IPS-20b (cell line): ENCODE data around the gene TIGD4.
A peak's percentile ranks its signal among the peaks of the same experiment; 100 is the strongest.

ENCODE experiments used
- H3K27ac ChIP-seq: one replicate; pipeline ENCODE4 v1.5.1; 2013; ENCODE audit warnings: low read length
- H3K27me3 ChIP-seq: 2 replicates; pipeline ENCODE4 v1.6.1; 2013; ENCODE audit warnings: mild to moderate bottlenecking, low read length, inconsistent platforms; ENCODE audit not compliant: insufficient read depth
- H3K36me3 ChIP-seq: 2 replicates; pipeline ENCODE4 v1.6.1; 2013; ENCODE audit warnings: low read depth, mild to moderate bottlenecking, inconsistent platforms, low read length, moderate library complexity; ENCODE audit not compliant: insufficient read depth
- H3K4me1 ChIP-seq: 2 replicates; pipeline ENCODE4 v1.6.1; 2013; ENCODE audit warnings: mild to moderate bottlenecking, control low read depth, inconsistent platforms, low read length, moderate library complexity; ENCODE audit not compliant: insufficient read depth
- H3K4me3 ChIP-seq: 2 replicates; pipeline ENCODE4 v1.5.1; 2013; ENCODE audit warnings: mild to moderate bottlenecking, low read length, inconsistent platforms
- H3K9ac ChIP-seq: 2 replicates; pipeline ENCODE4 v1.6.1; 2013; ENCODE audit warnings: low read depth, mild to moderate bottlenecking, inconsistent platforms, low read length, moderate library complexity
- H3K9me3 ChIP-seq: 2 replicates; pipeline ENCODE4 v1.6.1; 2013; ENCODE audit warnings: mild to moderate bottlenecking, low read depth, low read length, inconsistent platforms; ENCODE audit not compliant: insufficient read depth

Gene TIGD4

DNA sequence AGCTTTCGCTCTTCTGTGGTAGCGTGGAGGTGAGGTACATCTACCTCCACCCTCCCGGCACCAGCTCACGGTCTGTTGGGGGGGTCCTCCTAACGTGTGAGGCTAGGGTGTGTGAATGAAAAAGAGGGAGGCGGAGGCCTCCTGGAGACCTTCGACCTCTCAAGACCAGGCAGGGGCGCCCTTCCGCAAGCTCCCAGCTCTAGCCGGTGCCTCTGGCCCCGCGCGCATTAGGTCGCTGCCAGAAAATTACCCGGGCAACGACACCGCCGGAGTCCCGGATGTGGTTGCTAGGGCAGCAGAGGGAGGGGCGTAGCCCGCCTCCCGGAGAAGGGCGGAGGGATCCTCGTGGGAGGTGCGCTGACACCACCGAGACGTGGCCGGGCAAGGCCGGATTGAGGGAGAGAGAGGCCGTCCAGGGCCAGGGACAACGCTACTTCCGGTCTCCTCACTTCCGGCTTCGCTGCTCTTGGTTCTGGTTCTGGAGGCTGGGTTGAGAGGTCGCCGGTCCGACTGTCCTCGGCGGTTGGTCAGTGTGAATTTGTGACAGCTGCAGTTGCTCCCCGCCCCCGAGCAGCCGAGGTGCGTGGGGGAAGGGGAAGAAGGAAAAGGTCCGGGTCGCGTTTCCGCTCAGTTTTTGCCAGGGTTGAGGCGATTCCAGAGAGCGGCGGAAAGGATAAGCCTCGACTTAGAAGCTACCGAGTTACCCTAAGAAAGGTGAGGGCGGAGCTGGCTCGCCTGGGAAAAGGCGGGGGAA, at the start of gene TIGD4, which contains the start of gene ARFIP1:
Gene TIGD4, minus strand, starts transcription at position 218 of the 754 bp plus-strand sequence. CDS start 8,726 bp downstream, outside the sequence.
Gene ARFIP1, plus strand, starts transcription at position 442 of the 754 bp plus-strand sequence. CDS start 49,680 bp downstream, outside the sequence.
- no peaks in the 10 kb centered on the region for H3K9me3 ChIP-seq
- peaks cover 5% of the 10 kb centered on the region; the same call in 1 of the 2 replicates for H3K4me1 ChIP-seq
- H3K36me3 ChIP-seq: peaks cover under 1% of the 10 kb centered on the region
- peak within 1 kb of the TSS; percentile 80 for H3K9ac ChIP-seq
- peak within 1 kb of the TSS; percentile 90 for H3K4me3 ChIP-seq
- H3K27me3 ChIP-seq: peaks cover 8% of the 10 kb centered on the region; the same call in 1 of the 2 replicates
- H3K27ac ChIP-seq: peak within 1 kb of the TSS; percentile 41

DNA sequence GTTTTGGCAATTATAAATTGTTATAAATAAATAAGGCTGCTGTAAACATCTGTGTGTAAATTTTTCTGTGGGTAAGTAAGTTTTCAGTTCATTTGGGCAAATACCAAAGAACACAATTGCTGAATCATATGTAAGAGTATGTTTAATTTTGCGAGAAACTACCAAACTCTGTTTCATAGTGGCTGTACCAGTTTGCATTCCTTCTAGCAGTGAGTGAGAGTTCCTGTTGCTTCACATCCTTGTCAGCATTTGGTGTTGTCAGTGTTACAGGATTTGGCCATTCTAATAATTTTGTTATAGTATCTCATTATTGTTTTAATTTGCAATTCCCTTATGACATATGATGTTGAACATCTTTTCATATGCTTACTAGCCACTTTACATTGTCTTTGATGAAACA, 48.6 kb upstream of the TIGD4 start:
- Histone ChIP-seq H3K9me3 (no peaks in the 10 kb centered on the region; the same call in 1 of the 2 replicates), H3K27me3 (no peaks in the 10 kb centered on the region), H3K36me3 (peaks cover 4% of the 10 kb centered on the region; the same call in 1 of the 2 replicates), H3K4me1 (no peaks in the 10 kb centered on the region), H3K9ac (no peak overlapping the region), H3K27ac (no peak overlapping the region), H3K4me3 (no peak overlapping the region)

DNA sequence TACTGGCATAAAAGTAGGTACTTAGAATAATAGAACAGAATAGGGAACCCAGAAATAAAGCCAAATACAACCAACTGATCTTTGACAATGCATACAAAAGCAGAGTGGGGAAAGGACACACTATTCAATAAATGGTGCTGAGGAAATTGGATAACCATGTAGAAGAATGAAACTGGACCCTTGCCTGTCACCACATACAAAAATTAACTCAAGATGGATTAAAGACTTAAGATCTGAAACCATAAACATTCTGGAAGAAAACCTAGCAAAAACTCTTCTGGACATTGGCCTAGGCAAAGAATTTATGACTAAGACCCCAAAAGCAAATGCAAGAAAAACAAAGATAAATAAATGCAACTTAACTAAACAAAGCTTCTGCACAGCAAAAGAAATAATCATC, 45.8 kb upstream of the TIGD4 start:
- Histone ChIP-seq H3K36me3 (no peaks in the 10 kb centered on the region), H3K27me3 (no peaks in the 10 kb centered on the region), H3K4me1 (no peaks in the 10 kb centered on the region), H3K9me3 (no peaks in the 10 kb centered on the region; the same call in 1 of the 2 replicates), H3K4me3 (no peak overlapping the region), H3K9ac (no peak overlapping the region), H3K27ac (no peak overlapping the region)

DNA sequence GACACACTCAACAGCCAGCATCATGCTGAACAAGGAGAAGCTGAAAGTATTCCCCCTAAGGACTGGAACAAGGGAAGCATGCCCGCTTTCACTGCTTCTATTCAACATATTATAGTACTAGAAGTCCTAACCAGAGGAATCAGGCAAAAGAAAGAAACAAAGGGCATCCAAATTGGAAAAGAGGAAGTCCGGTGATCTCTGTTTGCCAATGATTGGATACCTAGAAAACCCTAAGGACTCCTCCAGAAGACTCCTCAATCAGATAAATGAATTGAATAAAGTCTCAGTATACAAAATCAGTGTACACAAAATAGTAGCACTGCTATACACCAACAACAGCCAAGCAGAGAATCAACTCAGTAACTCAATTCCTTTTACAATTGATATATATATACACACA, 45.0 kb upstream of the TIGD4 start:
- Histone ChIP-seq H3K9me3 (no peaks in the 10 kb centered on the region; the same call in 1 of the 2 replicates), H3K9ac (no peak overlapping the region), H3K4me1 (no peaks in the 10 kb centered on the region), H3K27me3 (no peaks in the 10 kb centered on the region), H3K36me3 (0 out of 2 replicates have a peak, but pooled peaks cover 3% of the 10 kb centered on the region), H3K4me3 (no peak overlapping the region), H3K27ac (no peak overlapping the region)

DNA sequence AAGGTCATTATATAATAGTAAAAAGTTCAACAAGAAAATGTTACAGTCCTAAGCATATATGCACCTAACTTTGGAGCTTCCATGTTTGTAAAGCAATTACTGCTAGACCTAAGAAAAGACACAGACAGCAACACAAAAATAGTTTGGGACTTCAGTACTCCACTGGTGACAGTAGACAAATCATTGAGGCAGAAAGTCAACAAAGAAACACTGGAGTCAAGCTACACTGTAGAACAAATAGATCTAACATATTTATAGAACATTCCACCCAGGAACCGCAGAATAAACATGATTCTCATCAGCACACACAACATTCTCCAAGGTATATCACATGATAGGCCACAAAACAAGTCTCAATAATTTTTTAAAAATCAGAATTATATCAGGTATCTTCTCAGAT, 42.8 kb upstream of the TIGD4 start:
- no peaks in the 10 kb centered on the region for H3K9me3 ChIP-seq
- H3K4me1 ChIP-seq: no peaks in the 10 kb centered on the region
- H3K4me3 ChIP-seq: no peak overlapping the region
- no peak overlapping the region for H3K9ac ChIP-seq
- H3K27me3 ChIP-seq: no peaks in the 10 kb centered on the region
- no peak overlapping the region for H3K27ac ChIP-seq
- H3K36me3 ChIP-seq: 0 out of 2 replicates have a peak, but pooled peaks cover 3% of the 10 kb centered on the region

DNA sequence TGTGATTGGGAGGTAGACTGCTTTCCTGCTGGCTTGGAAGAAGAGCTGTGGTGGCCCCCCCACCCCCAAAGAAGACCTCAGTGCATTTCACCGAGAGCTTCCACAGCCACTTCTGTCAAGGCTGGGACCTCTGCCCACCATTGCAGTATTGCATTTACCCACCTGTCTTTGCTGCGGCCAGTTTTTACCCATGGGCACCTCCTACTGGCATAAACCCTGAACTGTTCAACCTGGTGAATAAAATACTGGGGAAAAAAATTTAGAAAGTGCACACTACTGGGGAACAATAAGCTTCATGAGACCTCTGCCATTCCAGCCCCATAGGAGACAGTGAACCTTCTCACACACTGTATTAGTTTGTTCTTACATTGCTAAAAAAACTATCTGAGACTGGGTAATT, 40.5 kb upstream of the TIGD4 start:
- no peaks in the 10 kb centered on the region for H3K9me3 ChIP-seq
- H3K4me3 ChIP-seq: no peak overlapping the region
- H3K27ac ChIP-seq: no peak overlapping the region
- no peak overlapping the region for H3K9ac ChIP-seq
- H3K36me3 ChIP-seq: 0 out of 2 replicates have a peak, but pooled peaks cover 3% of the 10 kb centered on the region
- H3K4me1 ChIP-seq: no peaks in the 10 kb centered on the region
- H3K27me3 ChIP-seq: no peaks in the 10 kb centered on the region

DNA sequence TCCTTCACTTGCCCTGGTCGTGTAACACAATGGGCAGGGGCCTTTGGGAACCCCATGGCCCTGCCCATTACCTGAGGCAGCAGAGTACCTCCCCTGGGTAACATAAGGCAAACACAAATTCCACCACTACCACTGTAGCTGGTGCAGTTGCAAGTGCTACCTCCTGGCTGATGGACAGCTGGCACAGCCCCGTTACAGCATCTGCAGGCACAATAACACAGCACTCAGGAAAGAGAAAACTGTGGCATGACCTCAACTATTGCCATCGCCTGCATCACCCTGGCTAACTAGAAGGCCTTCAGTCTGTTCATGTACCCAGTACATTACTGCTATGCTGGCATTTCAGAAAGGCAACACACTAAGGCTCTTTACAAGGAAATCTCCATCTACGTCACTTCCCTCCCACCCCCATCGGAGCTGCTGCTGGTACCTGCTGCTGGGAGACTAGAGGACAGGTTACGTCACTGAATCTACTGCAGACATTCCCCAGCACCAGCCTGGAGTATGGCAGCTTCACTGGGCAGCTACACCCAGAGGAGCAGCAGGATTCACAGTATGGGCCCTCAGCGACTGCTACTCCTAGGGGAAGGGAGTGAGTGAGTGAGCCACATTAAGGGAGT, 39.6 kb upstream of the TIGD4 start:
- 0 out of 2 replicates have a peak, but pooled peaks cover 3% of the 10 kb centered on the region for H3K36me3 ChIP-seq
- no peaks in the 10 kb centered on the region; the same call in 1 of the 2 replicates for H3K9me3 ChIP-seq
- H3K9ac ChIP-seq: no peak overlapping the region
- H3K4me3 ChIP-seq: no peak overlapping the region
- H3K27me3 ChIP-seq: no peaks in the 10 kb centered on the region
- H3K4me1 ChIP-seq: no peaks in the 10 kb centered on the region
- no peak overlapping the region for H3K27ac ChIP-seq

DNA sequence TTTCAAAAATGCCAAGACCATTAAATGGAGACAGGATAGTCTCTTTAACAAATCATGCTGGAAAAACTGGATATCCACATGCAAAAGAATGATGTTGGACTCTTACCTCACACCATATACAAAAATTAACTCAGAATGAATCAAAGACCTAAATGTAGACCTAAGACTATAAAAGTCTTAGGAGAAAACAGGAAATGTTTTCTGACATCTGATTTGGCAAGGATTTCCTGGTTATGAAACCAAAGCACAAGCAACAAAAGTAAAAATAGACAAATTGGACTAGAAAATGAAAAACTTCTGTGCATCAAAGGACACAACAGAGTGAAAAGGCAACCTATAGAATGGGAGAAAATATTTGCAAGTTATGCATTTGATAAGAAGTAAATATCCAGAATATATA, 37.8 kb upstream of the TIGD4 start:
- Histone ChIP-seq H3K27ac (no peak overlapping the region), H3K9me3 (no peaks in the 10 kb centered on the region; the same call in 1 of the 2 replicates), H3K4me1 (no peaks in the 10 kb centered on the region), H3K36me3 (0 out of 2 replicates have a peak, but pooled peaks cover 3% of the 10 kb centered on the region), H3K4me3 (no peak overlapping the region), H3K9ac (no peak overlapping the region), H3K27me3 (no peaks in the 10 kb centered on the region)

DNA sequence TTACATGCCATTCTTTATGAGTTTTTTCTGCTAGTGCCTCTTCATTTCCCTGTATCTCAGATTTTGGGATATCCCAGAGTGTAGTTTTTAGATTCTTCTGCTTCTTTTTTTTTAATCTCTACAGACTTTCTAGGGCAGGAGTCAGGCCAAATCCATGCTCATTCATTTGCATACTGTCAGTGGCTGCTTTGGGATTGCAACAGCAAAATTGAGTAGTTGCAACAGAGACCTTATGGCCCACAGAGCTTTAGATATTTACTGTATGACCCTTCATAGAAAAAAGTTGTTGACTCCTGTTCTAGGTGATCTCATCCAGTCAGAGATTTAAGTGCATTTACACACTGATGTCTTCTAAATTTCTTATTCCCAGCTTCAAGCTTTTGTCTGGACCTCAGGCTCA, 35.5 kb upstream of the TIGD4 start:
- H3K4me1 ChIP-seq: no peaks in the 10 kb centered on the region
- H3K4me3 ChIP-seq: no peak overlapping the region
- no peaks in the 10 kb centered on the region for H3K27me3 ChIP-seq
- no peak overlapping the region for H3K9ac ChIP-seq
- H3K27ac ChIP-seq: no peak overlapping the region
- no peaks in the 10 kb centered on the region; the same call in 1 of the 2 replicates for H3K9me3 ChIP-seq
- H3K36me3 ChIP-seq: 0 out of 2 replicates have a peak, but pooled peaks cover 3% of the 10 kb centered on the region

DNA sequence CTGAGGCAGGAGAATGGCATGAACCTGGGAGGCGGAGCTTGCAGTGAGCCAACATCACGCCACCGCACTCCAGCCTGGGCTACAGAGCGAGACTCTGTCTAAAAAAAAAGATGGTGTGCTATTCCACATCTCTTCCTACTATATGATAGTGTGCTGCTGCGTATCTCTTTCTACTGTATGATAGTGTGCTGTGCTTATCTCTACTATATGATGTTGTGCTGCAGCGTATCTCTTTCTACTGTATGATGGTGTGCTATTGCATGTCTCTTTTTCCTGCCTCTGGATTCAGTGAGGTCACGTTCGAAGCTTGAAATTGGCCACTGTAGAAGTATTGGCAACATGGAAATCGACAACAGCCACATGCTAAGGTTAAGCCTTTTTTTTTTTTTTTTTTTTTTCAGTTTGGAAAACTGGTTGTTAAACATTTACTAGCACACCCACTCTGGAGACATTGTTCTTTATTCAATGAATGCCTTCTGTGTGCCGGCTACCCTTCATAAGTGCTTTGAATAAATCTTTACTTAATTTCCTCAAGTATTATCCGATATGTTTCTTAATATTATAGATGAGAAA, 31.3 kb upstream of the TIGD4 start:
- Histone ChIP-seq H3K4me1 (peaks cover 7% of the 10 kb centered on the region; the same call in 1 of the 2 replicates), H3K27me3 (no peaks in the 10 kb centered on the region), H3K9me3 (no peaks in the 10 kb centered on the region; the same call in 1 of the 2 replicates), H3K9ac (no peak overlapping the region), H3K4me3 (no peak overlapping the region), H3K27ac (no peak overlapping the region), H3K36me3 (no peaks in the 10 kb centered on the region)

DNA sequence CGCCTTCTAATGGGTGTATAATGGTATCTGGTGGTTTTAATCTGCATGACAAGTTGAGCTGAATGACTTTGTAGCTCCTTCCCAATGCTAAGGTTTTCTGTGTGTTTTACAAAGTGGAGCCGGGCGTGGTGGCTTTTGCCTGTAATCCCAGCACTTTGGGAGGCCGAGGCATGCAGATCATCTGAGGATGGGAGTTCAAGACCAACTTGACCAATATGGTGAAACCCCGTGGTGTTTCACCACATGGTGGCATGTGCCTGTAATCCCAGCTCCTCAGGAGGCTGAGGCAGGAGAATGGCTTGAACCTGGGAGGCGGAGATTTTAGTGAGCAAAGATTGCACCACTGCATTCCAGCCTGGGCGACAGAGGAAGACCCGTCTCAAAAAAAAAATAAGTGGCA, 29.1 kb upstream of the TIGD4 start:
- Histone ChIP-seq H3K4me1 (peaks cover 7% of the 10 kb centered on the region; the same call in 1 of the 2 replicates), H3K36me3 (no peaks in the 10 kb centered on the region), H3K27me3 (no peaks in the 10 kb centered on the region), H3K9ac (no peak overlapping the region), H3K27ac (no peak overlapping the region), H3K4me3 (peak overlapping the region; percentile 16; the same call in 1 of the 2 replicates), H3K9me3 (no peaks in the 10 kb centered on the region; the same call in 1 of the 2 replicates)
